Activated CD8-positive, alpha-beta memory T cell treated with anti-CD3 and anti-CD28 coated beads, Interleukin-2, amount 50 U/mL, for 24 hours (primary cell): Measurements from ENCODE around the gene RAP2C.
"Not testable (repeated sequence)": the region's sequence is repeated elsewhere in the genome, so short reads cannot be mapped to it uniquely, and the experiment has no call there.

Experiments used
- DNase-seq: peaks from one replicate; pipeline ENCODE4 v3.0.0-alpha.2; 2020; ENCODE audit errors: extremely low read depth

RAP2C gene

GRCh38 chrX:132199941-132200340 is 19.3 kb downstream of the RAP2C start:
- DNase-seq, result no peak

- DNase-seq, result no peak
Observed at GRCh38 chrX:132193872-132194574, 25.2 kb downstream of the RAP2C start.

- no peak for DNase-seq
Observed at GRCh38 chrX:132191938-132192337, 27.3 kb downstream of the RAP2C start.

- DNase-seq, result no peak
Observed at GRCh38 chrX:132188175-132188574, 31.1 kb downstream of the RAP2C start.

GRCh38 chrX:132187451-132187850 is 31.8 kb downstream of the RAP2C start:
- DNase-seq, result no peak

DNA sequence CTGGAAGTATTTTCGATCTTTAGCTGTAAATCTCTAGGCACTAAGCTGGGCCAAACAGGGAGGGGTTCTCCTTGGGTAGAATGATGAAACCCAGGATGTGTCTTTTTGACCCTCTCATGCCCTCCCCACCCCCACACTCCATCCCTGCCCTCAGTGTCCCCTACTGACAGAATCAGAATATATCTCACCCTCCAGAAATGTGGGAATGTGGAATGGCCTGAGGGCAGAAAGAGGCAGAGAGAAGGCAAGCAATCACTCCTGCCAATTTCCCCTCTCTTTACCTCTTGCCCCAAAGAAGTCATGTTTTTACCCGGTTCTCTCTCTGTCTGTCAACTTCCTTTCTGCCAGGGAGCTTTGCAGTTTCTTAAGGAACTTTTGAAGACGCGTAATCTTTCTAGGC is 34.4 kb downstream of the RAP2C start:
- no peak for DNase-seq

GRCh38 chrX:132181364-132181763 is 37.9 kb downstream of the RAP2C start:
- DNase-seq, result no peak

- DNase-seq, result no peak
Observed at GRCh38 chrX:132180929-132181328, 38.3 kb downstream of the RAP2C start.

DNA sequence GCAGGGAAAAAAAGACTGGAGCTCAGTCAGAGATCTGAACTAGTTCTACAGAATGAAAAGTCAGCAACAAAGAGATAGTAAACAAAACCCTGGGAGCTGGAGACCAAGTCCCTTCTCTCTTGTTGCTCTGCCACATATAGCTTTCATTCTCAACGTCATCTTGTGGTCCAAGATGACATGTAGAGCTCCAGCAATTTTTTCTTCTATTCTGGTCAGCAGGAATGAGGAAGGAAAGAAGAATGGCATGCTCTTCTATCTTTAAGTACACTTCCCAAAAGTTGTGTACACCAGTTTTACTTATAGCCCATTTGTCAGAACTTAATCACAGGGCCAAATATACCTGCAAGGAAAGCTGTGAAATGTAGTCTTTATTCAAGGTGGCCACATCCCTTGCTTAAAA is 45.6 kb downstream of the RAP2C start:
- DNase-seq, result no peak

DNA sequence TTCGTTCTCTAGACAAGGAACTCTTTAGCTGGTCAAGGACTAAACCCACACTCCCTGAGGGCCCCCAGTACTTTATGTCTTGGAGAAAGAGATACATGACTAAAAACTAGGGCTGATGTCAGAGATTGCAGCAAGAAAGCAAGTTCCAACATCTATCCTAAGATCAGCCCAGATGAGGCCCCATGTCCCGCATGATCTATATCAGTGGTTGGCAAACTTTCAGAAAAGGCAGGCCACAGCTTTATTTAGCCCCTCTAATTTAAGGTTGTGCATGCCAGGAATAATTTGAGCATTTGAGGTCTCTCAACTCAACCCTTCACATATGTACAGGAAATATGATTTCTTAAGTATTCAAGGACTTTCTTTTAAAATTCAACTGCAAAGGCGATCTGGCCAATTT is 47.4 kb downstream of the RAP2C start:
- no peak for DNase-seq

GRCh38 chrX:132171478-132171877 is 47.8 kb downstream of the RAP2C start:
- DNase-seq, result no peak

- no peak for DNase-seq
Observed at GRCh38 chrX:132169554-132169953, 49.7 kb downstream of the RAP2C start.

DNA sequence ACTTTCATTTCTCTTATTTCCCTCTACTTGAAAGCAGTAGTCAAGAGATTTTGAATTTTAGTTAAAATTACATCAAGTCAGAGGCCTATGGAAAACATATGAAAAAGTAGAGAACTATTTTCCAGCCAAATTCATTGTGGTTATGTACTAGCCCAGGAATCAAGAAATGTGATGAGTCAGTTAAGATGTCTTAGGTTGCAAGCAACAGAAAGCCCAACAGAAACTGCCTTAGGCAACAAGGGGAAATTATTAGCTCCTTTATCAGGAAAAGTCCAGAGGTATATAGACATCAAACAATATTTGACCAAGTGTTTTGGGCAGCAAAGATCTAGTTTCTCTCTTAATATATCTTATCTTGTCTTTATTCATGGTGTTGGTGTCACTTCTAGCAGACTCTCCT is 53.6 kb downstream of the RAP2C start:
- no peak for DNase-seq

DNA sequence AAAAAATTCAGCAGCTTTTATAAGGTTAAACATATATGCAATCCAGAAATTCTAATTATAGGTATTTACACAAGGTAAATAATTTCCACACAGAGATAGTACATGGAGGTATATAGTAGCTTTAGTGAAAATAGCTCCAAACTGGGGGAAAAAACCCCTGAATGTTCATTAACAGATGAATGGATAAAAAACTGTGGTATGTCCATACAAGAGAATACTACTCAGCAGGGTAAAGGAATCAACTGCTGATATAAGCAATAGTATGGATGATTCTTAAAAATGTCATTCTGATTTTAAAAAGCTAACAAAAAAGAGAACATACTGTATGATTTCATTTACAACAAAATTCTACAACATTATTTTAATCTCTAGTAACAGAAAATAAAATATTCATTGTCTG is 54.2 kb downstream of the RAP2C start:
- DNase-seq, result no peak

DNA sequence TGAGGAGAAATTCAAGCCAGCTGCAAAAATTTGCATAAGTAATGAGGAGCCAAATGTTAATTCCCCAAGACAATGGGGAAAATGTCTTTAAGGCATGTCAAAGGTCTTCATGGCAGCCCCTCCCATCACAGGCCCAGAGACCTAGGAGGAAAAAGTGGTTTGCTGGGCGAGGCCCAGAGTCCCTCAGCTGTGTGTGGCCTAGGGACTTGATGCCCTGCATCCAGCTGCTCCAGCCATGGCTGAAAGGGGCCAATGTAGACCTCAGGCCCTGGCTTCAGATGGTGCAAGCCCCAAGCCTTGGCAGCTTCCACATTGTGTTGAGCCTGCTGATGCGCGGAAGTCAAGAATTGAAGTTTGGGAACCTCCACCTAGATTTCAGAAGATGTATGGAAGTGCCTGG is 56.2 kb downstream of the RAP2C start:
- DNase-seq, result not testable (repeated sequence)

- no peak for DNase-seq
Observed at GRCh38 chrX:132153166-132153565, 66.1 kb downstream of the RAP2C start.
